H1 (cell line): ENCODE results near the gene MRPL43. TPM values are rescaled to one million over a fixed set of nuclear protein-coding genes. Genes with fewer than 3 reads are reported as not detected.
"Not testable (repeated sequence)": the region's sequence is repeated elsewhere in the genome, so short reads cannot be mapped to it uniquely, and the experiment has no call there.

Source experiments
- CTCF ChIA-PET: fragments of 300-600 bp; sonication (Branson Sonifier 250); formaldehyde crosslinking; loops from one replicate; lab custom pipeline; 2021; ENCODE audit not compliant: partially characterized antibody; lab: Charles Lee
- POLR2A ChIA-PET: fragments of 300-600 bp; sonication (Branson Sonifier 250); formaldehyde crosslinking; loops from one replicate; lab custom pipeline; 2021; ENCODE audit warnings: inconsistent platforms; ENCODE audit not compliant: partially characterized antibody; lab: Charles Lee
- DNase-seq, 2 experiments: peaks; one replicate each; pipeline versions ENCODE4 v3.0.0 to v3.0.0-alpha.2; 2010 to 2022; ENCODE audit warnings: low spot score in 2 of 2, low read depth in 1 of 2, mixed read lengths in 1 of 2
- FAIRE-seq: peaks from 2 replicates; lab custom pipeline; 2011; peaks lifted over from hg19 to GRCh38; lab: Jason Lieb, UNC
- H2AFZ ChIP-seq: 2 replicates; pipeline ENCODE4 v1.8.1; 2012; ENCODE audit warnings: low read length, inconsistent platforms
- H2AK5ac ChIP-seq: 2 replicates; pipeline ENCODE4 v1.6.1; 2013; ENCODE audit warnings: low read depth, low read length
- H2BK120ac ChIP-seq: replicated peaks from 2 replicates; pipeline ENCODE3; 2013; ENCODE audit warnings: low read depth, low read length, inconsistent platforms
- H2BK12ac ChIP-seq: 2 replicates; pipeline ENCODE4 v1.6.1; 2013; ENCODE audit warnings: low read depth, low read length
- H2BK15ac ChIP-seq: 2 replicates; pipeline ENCODE4 v1.6.1; 2013; ENCODE audit warnings: low read length
- H2BK20ac ChIP-seq: 2 replicates; pipeline ENCODE4 v1.6.1; 2013; ENCODE audit warnings: low read length
- H2BK5ac ChIP-seq: 2 replicates; pipeline ENCODE4 v1.6.1; 2013; ENCODE audit warnings: low read depth, low read length
- H3K14ac ChIP-seq: 2 replicates; pipeline ENCODE4 v1.6.1; 2013; ENCODE audit warnings: inconsistent platforms; ENCODE audit not compliant: insufficient read length
- H3K18ac ChIP-seq: 2 replicates; pipeline ENCODE4 v1.6.1; 2013; ENCODE audit warnings: low read length; ENCODE audit errors: extremely low read depth
- H3K23ac ChIP-seq: 2 replicates; pipeline ENCODE4 v1.6.1; 2013; ENCODE audit warnings: inconsistent platforms; ENCODE audit not compliant: insufficient read length
- H3K23me2 ChIP-seq: 2 replicates; pipeline ENCODE4 v1.6.1; 2013; ENCODE audit warnings: low read depth, low read length
- H3K27ac ChIP-seq: 2 replicates; pipeline ENCODE4 v1.6.1; 2011; ENCODE audit warnings: low read depth, low read length, inconsistent platforms
- H3K27me3 ChIP-seq, 4 experiments: replicated peaks in 1 of 4; 1 replicate in 1 of 4; 2 replicates in 3 of 4; pipeline versions ENCODE4 v1.6.1 to v1.8.1; 2011 to 2013; ENCODE audit warnings: low read length in 3 of 4, mild to moderate bottlenecking in 3 of 4, inconsistent platforms in 2 of 4, mixed read lengths in 2 of 4, moderate library complexity in 1 of 4; ENCODE audit not compliant: control insufficient read depth in 3 of 4, insufficient read depth in 3 of 4; ENCODE audit errors: extremely low read depth in 1 of 4
- H3K36me3 ChIP-seq, 4 experiments: 2 replicates each; pipeline versions ENCODE4 v1.6.1 to v1.8.1; 2011 to 2013; ENCODE audit warnings: mild to moderate bottlenecking in 4 of 4, low read length in 3 of 4, moderate library complexity in 2 of 4, control low read depth in 1 of 4, inconsistent platforms in 1 of 4; ENCODE audit not compliant: insufficient read depth in 4 of 4, control insufficient read depth in 2 of 4
- H3K4ac ChIP-seq: replicated peaks from 2 replicates; pipeline ENCODE3; 2013; ENCODE audit warnings: low read length, low read depth, mixed read lengths, inconsistent platforms; ENCODE audit not compliant: insufficient read length
- H3K4me1 ChIP-seq, 4 experiments: replicated peaks in 1 of 4; 1 replicate in 1 of 4; 2 replicates in 3 of 4; pipeline versions ENCODE4 v1.6.1 to v1.8.1; 2011 to 2013; ENCODE audit warnings: low read length in 3 of 4, inconsistent platforms in 2 of 4, mixed read lengths in 1 of 4; ENCODE audit not compliant: insufficient read depth in 4 of 4, control insufficient read depth in 3 of 4
- H3K4me2 ChIP-seq, 2 experiments: 2 replicates each; pipeline versions ENCODE4 v1.6.1 to v1.8.1; 2011 to 2013; ENCODE audit warnings: low read depth in 2 of 2, low read length in 2 of 2, control low read depth in 1 of 2, inconsistent platforms in 1 of 2, mild to moderate bottlenecking in 1 of 2; ENCODE audit not compliant: insufficient read depth in 1 of 2
- H3K4me3 ChIP-seq, 4 experiments: fragments of 200-600, 300-600 bp in 1 of 4; sonication (generic), shearing (Covaris generic), sonication (Bioruptor Twin) in 1 of 4; 2 replicates each; pipeline versions ENCODE4 v1.5.1 to v1.8.1; 2011 to 2016; ENCODE audit warnings: low read length in 4 of 4, low read depth in 3 of 4, control low read depth in 2 of 4, inconsistent platforms in 2 of 4, mild to moderate bottlenecking in 2 of 4, mixed read lengths in 1 of 4, moderate library complexity in 1 of 4; ENCODE audit not compliant: insufficient read depth in 2 of 4; ENCODE audit errors: extremely low read depth in 1 of 4
- H3K56ac ChIP-seq: replicated peaks from 2 replicates; pipeline ENCODE3; 2013; ENCODE audit warnings: low read depth, mild to moderate bottlenecking, mixed read lengths, low read length, inconsistent platforms; ENCODE audit not compliant: insufficient read length
- H3K79me1 ChIP-seq: 2 replicates; pipeline ENCODE4 v1.6.1; 2013; ENCODE audit warnings: low read depth, low read length, control low read depth
- H3K79me2 ChIP-seq, 2 experiments: 2 replicates each; pipeline versions ENCODE4 v1.6.1 to v1.8.1; 2012 to 2013; ENCODE audit warnings: low read length in 2 of 2, mild to moderate bottlenecking in 2 of 2, inconsistent platforms in 1 of 2; ENCODE audit not compliant: insufficient read depth in 2 of 2, control insufficient read depth in 1 of 2
- H3K9ac ChIP-seq, 4 experiments: replicated peaks in 1 of 4; 1 replicate in 1 of 4; 2 replicates in 3 of 4; pipeline versions ENCODE4 v1.6.1 to v1.8.1; 2011 to 2013; ENCODE audit warnings: low read depth in 3 of 4, low read length in 3 of 4, control low read depth in 2 of 4, mild to moderate bottlenecking in 2 of 4, moderate library complexity in 2 of 4, inconsistent platforms in 1 of 4; ENCODE audit errors: extremely low read depth in 1 of 4
- H3K9me3 ChIP-seq, 2 experiments: 2 replicates each; pipeline versions ENCODE4 v1.6.1 to v1.8.1; 2012 to 2013; ENCODE audit warnings: mild to moderate bottlenecking in 2 of 2, moderate library complexity in 2 of 2, control low read depth in 1 of 2, inconsistent platforms in 1 of 2, low read depth in 1 of 2, low read length in 1 of 2, mixed read lengths in 1 of 2; ENCODE audit not compliant: insufficient read depth in 2 of 2
- H4K20me1 ChIP-seq, 2 experiments: replicated peaks in 1 of 2; 2 replicates each; pipeline versions ENCODE3 to v1.8.1; 2011 to 2013; ENCODE audit warnings: inconsistent platforms in 2 of 2, low read length in 2 of 2, mild to moderate bottlenecking in 1 of 2; ENCODE audit not compliant: insufficient read depth in 2 of 2, control insufficient read depth in 1 of 2
- H4K5ac ChIP-seq: 2 replicates; pipeline ENCODE4 v1.6.1; 2013; ENCODE audit warnings: low read length, low read depth, mixed read lengths, inconsistent platforms; ENCODE audit not compliant: insufficient read length
- H4K8ac ChIP-seq: 2 replicates; pipeline ENCODE4 v1.8.0; 2013; ENCODE audit warnings: mild to moderate bottlenecking, moderate library complexity, low read length, inconsistent platforms; ENCODE audit not compliant: insufficient read depth; ENCODE audit errors: extremely low read depth
- H4K91ac ChIP-seq: replicated peaks from 2 replicates; pipeline ENCODE3; 2013; ENCODE audit warnings: low read length, mixed read lengths, inconsistent platforms; ENCODE audit not compliant: insufficient read length
- WGBS, 2 experiments: shearing (Covaris generic) in 1 of 2; methylation state at CpG; one replicate each; pipeline versions ENCODE4 v1.1.6 to v1.1.7; 2013 to 2015; ENCODE audit warnings: low lambda C conversion rate in 2 of 2, mixed read lengths in 2 of 2, inconsistent platforms in 1 of 2, low coverage in 1 of 2, missing lambda C conversion rate in 1 of 2; ENCODE audit not compliant: insufficient replicate concordance in 2 of 2, insufficient coverage in 1 of 2, insufficient read length in 1 of 2; ENCODE audit errors: extremely low coverage in 1 of 2, missing lambda C conversion rate in 1 of 2; 5-methylcytosine and 5-hydroxymethylcytosine counted together
- polyA plus RNA-seq, 7 experiments: library from polyadenylated mRNA; depleted of rRNA in 3 of 7; stranded (reverse) in 5 of 7; unstranded in 2 of 7; fragments of >200 nt in 5 of 7; fragments of 200-250 nt in 2 of 7; gene quantifications; 1 replicate in 5 of 7; 2 replicates in 1 of 7; 4 replicates in 1 of 7; pipeline versions ENCODE4 v1.2.1 to v1.2.3, GENCODE V29; 2011 to 2013; ENCODE audit warnings: missing spikeins in 2 of 7, mixed read lengths in 2 of 7
- total RNA-seq: library from RNA; stranded (reverse); fragmentation: NEBNext Ultra II Directional; extraction: Animal tissue kit (Norgen Biotek cat#: 25700); gene quantifications from 2 replicates; pipeline ENCODE4 v1.2.1, GENCODE V29; 2021

The MRPL43 gene
- total and polyA plus RNA-seq, 2 of the 8 experiments (the other 6 are each of a cell fraction or from before 2014, with no cell fraction given), result 74.1 to 149 TPM

GRCh38 chr10:101034404-101034803, 47.1 kb upstream of the MRPL43 start:
- CTCF ChIA-PET, result interaction anchor here (0.9 to 51.8 kb wide), 5 partner anchors 9 to 108 kb away, joined by 3 to 2176 read pairs (median 6); partner anchors contain the start of gene KAZALD1
- H3K56ac ChIP-seq, H3K79me2 ChIP-seq, H2BK5ac ChIP-seq, H3K4ac ChIP-seq, H4K91ac ChIP-seq, H2BK20ac ChIP-seq, H3K18ac ChIP-seq, H3K4me2 ChIP-seq, H3K79me1 ChIP-seq, H2AFZ ChIP-seq, H3K9me3 ChIP-seq, H4K5ac ChIP-seq, H4K20me1 ChIP-seq, H2BK120ac ChIP-seq, H2AK5ac ChIP-seq, H4K8ac ChIP-seq, H3K23ac ChIP-seq, H2BK12ac ChIP-seq, DNase-seq, H3K36me3 ChIP-seq, FAIRE-seq, H3K27ac ChIP-seq, H3K4me3 ChIP-seq, H2BK15ac ChIP-seq, H3K14ac ChIP-seq, H3K9ac ChIP-seq: not testable (repeated sequence)
- Histone ChIP-seq H3K4me1 (peaks cover 0 to 23% (median 18%) of the 10 kb centered on the region in 4 experiments; a peak in 6 of 7 replicates), H3K23me2 (peaks cover 17% of the 10 kb centered on the region), H3K27me3 (peaks cover 1 to 45% (median 35%) of the 10 kb centered on the region in 4 experiments)
- WGBS, 2 experiments, result 78% methylated on average over 4 of the region's 4 CpGs; no CpG with 5 or more reads in 1 of the 2 experiments
- POLR2A ChIA-PET, result interaction anchor here (0.7 kb wide), 1 partner anchor 12 kb away, joined by 4 read pairs; no protein-coding TSS in a partner anchor
